HG02885 (cell line): ENCODE results near the gene C5orf63.
"Not testable (repeated sequence)": the region's sequence is repeated elsewhere in the genome, so short reads cannot be mapped to it uniquely, and the experiment has no call there.

Experiments used
- ATAC-seq: cut with Tn5 transposase; IDR thresholded peaks from one replicate; pipeline ENCODE4 v1.9.1; 2021; ENCODE audit warnings: mild to moderate bottlenecking; ENCODE audit not compliant: unreplicated experiment, poor library complexity

Gene C5orf63

GRCh38 chr5:127076315-127077129 is 3.2 kb upstream of the C5orf63 start:
- no peak for ATAC-seq

- ATAC-seq: no peak
Observed at GRCh38 chr5:127074466-127074865, 1.2 kb upstream of the C5orf63 start.

DNA sequence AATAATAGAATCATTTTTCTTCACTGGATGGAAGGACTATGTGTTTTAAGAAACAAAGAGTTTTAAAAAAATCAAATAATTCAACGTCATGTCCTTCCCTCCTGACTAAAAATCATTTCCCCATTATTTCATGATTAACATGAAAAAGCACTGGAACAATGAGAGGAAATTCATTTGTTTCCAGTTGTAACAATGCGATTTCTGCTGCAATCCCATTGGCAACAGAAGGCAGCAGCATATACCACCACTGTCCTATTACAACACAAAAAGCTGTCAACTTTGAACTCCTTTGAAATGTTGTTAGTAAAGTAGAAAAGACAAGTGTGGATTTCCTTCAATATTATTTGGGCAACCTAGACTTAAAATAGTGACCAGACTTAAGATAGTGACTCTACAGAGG is 3.1 kb downstream of the C5orf63 start:
- no peak for ATAC-seq

DNA sequence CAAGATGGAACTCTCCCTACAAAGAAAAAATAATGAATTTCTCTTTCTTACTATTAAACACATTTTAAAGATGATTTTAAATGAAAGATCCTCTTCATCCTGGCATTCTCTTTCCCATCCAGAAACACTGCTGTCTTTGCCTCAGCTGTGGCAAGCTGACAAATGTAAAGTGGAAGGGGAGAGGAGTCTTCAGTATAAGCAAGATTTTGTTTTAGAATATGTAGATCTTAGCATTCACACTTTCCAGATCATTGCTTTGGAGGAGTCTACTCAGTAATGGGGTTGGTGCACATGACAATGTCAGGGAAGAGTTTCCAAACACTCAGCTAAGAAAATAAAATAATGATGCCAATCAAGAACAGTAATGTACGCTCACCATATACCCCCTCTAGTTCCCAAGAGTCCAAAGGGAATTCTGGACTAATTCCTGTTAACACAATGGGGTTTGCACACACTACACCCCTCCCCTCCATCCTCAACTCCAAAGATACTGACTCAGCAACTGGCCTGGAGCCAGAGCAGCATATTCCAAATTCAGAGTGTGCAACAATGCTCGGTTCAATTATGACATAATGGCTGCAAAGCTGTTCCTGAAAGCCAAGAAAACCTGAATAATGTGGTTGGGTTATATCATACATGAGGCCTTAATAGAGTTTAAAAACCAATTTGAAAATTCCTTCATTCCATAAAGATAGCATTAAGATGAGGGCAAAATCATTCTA is 4.6 kb downstream of the C5orf63 start:
- no peak for ATAC-seq

- no peak for ATAC-seq
Observed at GRCh38 chr5:127066721-127067120, 6.6 kb downstream of the C5orf63 start.

GRCh38 chr5:127064253-127064840 is 9.0 kb downstream of the C5orf63 start:
- no peak for ATAC-seq

DNA sequence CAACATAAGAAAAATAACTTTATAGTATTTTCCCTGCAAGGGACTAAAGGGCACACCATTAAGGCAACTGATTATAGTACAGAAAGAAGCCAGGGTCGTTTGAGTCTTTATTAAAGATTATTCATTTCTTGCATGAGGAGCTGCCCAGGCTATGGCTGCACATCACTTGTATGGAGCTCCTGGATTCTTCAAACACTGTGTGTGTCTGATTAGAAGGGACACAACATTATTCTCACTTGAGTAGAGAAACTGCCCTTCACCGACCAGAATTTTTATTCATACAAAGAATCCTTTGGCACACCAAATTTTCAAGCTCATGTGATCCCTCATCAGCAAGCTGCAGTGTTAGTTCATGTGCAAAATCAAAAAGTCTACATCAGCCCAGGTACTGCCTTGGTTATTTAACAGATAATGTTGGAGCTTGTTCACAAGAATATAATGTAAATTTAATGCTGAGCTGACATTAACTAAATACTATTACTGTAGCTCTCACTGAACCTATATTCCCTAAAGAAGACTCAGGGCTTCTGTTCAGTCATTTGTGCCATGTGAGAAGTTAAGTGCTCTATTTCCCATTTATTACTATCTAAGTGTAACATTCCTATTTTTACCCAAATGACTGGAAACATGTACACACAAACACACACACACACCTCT is 9.9 kb downstream of the C5orf63 start:
- no peak for ATAC-seq

- no peak for ATAC-seq
Observed at GRCh38 chr5:127061956-127062355, 11.3 kb downstream of the C5orf63 start.

DNA sequence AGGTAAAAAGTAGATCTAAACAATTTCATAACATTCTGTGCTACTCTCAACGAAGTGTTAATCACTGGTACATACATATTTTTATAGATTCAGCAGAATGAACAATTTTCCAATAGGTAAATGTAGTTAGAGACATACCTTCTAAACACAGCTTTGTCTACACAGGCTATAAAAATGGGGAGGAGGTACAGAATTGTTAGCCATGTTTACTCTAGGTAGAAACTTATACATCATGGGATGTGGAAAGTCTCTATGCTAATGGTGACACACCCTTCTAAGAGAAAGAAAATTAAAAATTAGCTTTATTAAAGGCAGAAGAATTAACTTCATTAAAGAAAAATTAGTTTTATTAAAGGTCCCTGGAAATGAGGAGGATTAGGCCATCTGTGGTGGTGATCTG is 11.8 kb downstream of the C5orf63 start:
- ATAC-seq: no peak

GRCh38 chr5:127060470-127060985 is 12.8 kb downstream of the C5orf63 start:
- no peak for ATAC-seq

- ATAC-seq: no peak
Observed at GRCh38 chr5:127056896-127057295, 16.4 kb downstream of the C5orf63 start.

DNA sequence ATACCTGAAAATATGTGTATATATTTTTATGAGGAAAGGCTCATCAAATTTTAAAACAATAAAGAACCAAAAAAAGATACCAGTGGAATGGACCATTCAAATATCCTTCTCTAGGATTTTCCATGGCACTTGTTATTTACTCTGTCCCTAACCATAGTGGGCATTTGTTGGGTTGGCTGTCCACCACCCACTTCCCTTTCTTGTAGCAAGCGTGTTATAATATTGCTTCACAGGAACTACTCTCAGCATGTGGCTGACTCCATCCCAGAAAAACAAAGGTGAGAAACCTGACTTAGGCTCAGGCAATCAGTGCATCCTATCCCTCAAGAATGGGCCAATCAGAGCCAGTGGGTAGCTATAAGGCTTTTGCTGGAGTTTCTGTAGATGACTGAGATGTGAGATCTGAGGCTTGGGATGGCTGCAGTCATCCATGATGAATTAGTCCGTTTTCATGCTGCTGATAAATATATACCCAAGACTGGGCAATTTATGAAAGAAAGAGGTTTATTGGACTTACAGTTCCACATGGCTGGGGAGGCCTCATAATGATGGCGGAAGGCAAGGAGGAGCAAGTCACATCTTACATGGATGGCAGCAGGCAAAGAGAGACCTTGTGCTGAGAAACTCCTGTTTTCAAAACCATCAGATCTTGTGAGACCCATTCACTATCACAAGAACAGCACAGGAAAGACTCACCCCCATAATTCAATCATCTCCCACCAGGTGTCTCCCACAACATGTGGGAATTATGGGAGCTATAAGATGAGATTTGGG is 17.2 kb downstream of the C5orf63 start:
- no peak for ATAC-seq

DNA sequence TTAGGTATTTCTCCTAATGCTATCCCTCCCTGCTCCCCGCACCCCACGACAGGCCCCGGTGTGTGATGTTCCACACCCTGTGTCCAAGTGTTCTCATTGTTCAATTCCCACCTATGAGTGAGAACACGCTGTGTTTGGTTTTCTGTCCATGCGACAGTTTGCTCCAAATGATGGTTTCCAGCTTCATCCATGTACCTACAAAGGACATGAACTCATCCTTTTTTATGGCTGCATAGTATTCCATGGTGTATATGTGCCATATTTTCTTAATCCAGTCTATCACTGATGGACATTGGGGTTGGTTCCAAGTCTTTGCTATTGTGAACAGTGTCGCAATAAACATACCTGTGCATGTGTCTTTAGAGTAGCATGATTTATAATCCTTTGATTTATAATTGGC is 19.8 kb downstream of the C5orf63 start:
- not testable (repeated sequence) for ATAC-seq

GRCh38 chr5:127053049-127053448 is 20.3 kb downstream of the C5orf63 start:
- no peak for ATAC-seq

- ATAC-seq: no peak
Observed at GRCh38 chr5:127051591-127051990, 21.7 kb downstream of the C5orf63 start.

GRCh38 chr5:127046343-127047072 is 26.8 kb downstream of the C5orf63 start:
- no peak for ATAC-seq

- no peak for ATAC-seq
Observed at GRCh38 chr5:127042593-127042992, 30.7 kb downstream of the C5orf63 start.

DNA sequence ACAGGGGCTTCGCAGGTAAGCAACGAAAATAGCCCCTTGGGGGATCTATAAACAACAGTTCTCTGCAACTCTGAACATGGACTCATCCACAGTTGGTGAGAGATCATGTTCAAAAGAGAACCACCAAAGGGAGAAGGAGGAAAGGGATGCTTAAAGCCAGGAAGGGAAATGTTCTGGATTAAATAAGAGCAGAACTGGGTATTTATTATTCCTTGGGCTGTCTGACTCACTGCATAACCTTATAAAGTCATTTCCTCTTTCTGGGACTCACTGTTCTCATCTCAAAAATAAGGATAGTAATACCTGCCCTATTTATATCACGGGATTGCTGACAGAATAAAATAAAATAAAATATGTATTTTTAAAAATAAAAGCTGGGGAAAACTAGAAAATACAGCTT is 31.7 kb downstream of the C5orf63 start:
- no peak for ATAC-seq

- no peak for ATAC-seq
Observed at GRCh38 chr5:127040796-127041520, 32.3 kb downstream of the C5orf63 start.
